Occipital lobe (tissue), 2 donors: ENCODE results near the gene MTHFD2L. TPM values are rescaled to one million over a fixed set of nuclear protein-coding genes. Genes with fewer than 3 reads are reported as not detected.
A peak's percentile ranks its signal among the peaks of the same experiment; 100 is the strongest.
"Not testable (repeated sequence)": the region's sequence is repeated elsewhere in the genome, so short reads cannot be mapped to it uniquely, and the experiment has no call there.

Experiments
- DNase-seq: peaks from one replicate; lab custom pipeline; 2025; lab: John Stamatoyannopoulos, UW
- total RNA-seq: library from RNA; depleted of rRNA; stranded (reverse); fragments of >200 nt; gene quantifications from one replicate; pipeline ENCODE4 v1.2.3, GENCODE V29; 2014

MTHFD2L gene
- total RNA-seq, 1 donor from 2014 or later: 48.0 TPM

DNA sequence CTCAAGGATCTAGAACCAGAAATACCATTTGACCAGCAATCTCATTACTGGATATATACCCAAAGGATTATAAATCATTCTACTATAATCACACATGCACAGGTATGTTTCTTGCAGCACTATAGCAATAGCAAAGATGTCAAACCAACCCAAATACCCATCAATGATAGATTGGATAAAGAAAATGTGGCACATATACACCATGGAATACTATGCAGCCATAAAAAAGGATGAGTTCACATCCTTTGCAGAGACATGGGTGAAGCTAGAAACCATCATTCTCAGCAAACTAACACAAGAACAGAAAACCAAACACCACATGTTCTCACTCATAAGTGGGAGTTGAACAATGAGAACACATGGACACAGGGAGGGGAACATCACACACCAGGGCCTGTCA is 25.7 kb upstream of the MTHFD2L start:
- DNase-seq: not testable (repeated sequence)

GRCh38 chr4:74132944-74133343 is 25.0 kb upstream of the MTHFD2L start:
- no peak for DNase-seq

DNA sequence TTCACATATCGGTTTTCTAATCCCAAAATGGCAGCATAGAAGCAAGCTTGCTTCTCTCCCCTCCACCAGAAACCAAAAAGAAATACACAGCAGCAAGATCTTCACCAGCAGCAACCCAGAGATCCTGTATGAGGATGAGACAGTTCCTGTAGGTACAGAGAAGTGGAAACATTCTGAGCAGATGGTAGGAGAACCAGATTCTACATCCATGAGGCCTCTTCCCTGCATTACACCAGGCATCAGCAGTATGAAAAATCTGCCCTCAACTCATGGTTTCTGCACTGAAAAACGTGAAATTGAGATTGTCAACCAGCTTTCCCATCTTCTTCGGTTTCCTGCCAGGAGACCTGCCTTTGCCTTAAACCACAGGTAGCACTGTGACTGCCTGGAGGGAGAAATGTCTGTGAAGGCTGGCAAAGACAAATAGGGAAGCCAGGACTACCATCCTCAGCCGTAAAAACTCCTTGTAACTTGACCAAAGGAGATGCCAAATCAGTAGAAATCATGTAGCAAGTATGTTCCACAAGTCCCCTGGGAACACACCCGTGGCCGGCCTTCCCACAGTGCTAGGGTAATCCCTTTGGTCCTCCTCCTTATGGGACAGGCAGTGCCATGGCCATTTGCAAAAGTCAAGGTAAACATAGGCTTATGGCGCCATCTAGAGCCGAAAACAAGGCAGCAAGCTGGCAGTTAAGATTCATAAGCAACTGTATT is 24.0 kb upstream of the MTHFD2L start:
- DNase-seq: peak; percentile 64

- no peak for DNase-seq
Observed at GRCh38 chr4:74134500-74134852, 23.4 kb upstream of the MTHFD2L start.

DNA sequence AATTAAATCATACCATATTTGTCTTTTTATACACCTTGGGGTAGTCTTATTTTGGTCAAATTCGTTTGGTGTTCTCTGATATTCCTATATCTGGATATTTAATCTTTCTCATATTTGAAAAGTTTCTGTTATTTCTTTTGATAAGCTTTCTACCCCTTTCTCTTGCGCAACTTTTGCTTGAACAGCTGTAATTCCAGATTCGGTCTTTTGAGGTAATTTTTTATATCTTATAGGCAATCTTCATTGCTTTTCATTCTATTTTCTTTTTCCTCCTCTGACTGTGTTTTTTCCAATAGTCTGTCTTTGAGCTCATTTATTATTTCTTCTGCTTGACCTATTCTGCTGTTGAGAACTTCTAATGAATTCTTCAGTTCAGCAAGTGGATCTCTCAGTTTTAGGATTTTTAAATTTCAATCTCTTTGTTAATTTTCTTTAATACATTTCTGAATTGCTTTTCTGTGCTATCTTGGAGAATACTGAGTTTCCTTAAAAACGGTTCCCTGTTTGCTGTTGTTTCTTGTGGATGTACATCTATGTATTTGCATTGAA is 11.3 kb upstream of the MTHFD2L start:
- no peak for DNase-seq

- no peak for DNase-seq
Observed at GRCh38 chr4:74148205-74148604, 9.7 kb upstream of the MTHFD2L start.

- DNase-seq: no peak
Observed at GRCh38 chr4:74152836-74153235, 5.1 kb upstream of the MTHFD2L start.

DNA sequence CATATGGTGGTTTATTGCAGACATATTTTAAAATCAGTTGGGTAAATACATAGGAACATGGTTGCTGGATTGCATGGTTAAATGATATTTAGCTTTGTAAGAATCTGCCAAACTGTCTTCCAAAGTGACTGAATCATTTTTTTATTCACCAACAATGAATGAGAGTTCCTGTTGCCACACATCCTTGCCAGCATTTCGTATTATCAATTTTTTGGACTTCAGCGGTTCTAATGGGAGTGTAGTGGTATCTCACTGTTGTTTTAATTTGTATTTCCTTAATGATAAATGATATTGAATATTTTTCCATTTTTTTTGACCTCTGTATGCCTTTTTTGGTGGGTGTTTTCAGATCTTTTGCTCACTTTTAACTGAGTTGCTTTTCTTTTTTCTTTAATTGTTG is 1.4 kb upstream of the MTHFD2L start:
- DNase-seq: no peak

DNA sequence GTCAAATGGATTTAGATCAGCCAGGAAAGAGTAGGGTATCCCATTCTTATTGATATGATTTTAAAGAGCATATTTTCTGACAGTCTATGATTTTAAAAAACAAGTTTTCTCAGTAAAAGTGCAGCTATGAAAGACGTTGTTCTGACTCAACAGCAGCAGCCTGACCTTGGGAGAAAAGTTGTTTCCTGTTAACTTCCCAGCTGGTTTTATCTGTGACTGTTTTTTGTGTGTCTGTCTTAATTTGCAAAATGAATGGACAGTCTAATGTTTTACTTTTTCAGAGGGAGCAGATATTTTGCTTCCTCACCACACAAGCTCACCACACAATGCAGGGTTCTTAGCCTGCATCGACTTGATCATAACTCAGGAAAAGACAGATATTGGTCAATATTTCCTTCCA is 764 bp upstream of the MTHFD2L start:
- no peak for DNase-seq

DNA sequence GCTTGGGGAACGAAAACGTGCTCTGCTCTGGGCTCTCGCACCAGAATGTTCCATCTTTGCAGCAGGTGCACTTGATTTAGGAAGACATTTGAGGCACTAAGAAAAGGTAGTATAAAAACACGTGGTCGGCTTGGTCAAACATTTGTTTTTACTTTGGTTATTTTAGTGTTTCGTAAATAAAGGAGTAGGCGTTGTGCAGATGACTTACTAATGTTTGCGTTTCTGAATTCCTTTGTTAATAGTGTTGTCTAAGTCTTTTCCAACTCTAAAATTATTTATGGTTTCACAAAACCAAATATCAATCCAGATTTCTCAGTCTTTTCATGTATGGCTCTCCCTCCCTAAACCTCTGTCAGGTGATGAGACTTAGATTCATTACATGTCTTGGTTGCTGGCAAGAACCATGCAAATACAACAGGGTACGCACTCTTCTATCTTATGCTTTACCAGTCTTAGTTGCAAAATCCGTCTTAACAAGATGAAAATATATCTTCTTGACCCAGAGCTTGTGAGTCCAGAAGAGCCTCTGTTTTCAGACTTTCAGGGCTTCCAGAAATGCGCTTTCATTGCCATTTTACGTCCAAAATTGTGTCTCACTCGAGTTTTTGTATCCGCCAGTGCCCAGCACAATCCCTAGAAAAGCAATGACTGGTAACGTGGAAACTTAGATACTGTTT is 686 bp downstream of the MTHFD2L start:
- DNase-seq: no peak

GRCh38 chr4:74159143-74159709 is 1.3 kb downstream of the MTHFD2L start:
- no peak for DNase-seq

DNA sequence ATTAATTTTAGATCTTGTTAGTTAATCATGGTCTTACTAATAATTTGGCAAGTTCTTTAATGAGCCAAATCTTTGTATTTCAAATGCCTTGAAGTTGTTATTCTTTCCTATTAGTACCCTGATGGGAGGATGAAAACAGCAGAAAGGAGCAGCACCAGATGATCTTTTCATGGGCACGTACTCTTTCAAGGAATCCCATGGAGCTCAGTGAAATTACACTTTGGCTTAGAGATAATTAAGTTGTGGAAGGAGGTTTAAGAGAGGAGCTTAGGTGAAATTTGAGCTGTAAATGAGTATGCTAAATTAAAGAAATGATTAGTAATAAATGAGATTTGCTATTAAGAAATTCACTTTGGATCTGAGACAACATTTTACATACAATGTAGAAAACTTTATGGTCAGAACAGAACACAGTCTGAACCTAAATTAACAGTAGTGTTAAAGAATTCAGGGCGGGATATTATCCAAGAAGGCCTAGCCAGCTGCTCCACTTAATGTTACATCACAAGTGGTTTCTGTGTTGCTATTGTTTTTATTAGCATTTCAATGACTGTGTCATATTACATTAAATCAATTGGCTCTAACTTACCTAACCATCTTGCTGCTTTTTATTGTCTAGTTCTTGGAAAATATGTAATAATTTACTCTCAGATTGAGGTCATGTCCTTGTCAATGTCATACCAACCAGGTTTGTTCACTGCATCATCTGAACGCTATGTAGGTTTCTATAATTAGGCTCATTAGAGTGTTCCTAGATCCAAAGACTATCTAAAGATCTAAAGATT is 3.9 kb downstream of the MTHFD2L start:
- no peak for DNase-seq

DNA sequence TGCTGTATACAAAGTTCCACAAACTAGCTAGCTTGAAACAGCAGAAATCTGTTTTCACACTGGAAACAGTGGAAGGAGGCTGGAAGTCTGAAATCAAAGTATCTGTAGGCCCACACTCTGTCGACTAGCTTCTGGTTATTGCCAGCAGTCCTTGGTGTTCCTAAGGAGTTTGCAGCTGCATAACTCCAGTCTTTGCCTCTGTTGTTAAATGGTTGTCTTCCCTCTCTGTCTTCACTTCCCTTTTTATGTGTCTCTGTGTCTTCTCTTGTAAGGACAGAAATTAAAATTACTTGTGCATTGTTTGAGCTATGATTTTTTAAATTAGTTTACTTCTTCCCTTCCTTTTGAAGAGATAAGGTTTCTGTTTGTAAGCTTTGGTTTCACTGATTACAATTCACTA is 8.2 kb downstream of the MTHFD2L start:
- DNase-seq: no peak

DNA sequence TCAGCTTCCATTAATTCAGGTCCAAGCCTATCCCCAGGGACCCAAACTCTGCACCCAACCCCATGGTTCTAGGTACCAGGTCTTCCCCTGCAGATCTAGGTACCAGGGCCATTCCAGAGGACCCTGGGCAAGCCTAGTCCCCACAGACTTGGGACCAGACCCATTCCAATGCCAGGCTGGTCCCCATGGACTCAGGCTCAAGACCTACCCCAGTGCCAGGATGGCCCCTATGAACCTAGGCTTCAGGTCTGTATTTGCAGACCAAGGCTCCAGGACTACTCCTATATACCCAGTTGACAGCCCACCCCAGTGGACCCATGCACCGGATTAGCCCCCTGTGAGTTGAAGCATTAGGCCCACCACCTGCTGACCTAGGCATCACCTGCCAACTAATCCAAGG is 8.9 kb downstream of the MTHFD2L start:
- DNase-seq: no peak

GRCh38 chr4:74167585-74167984 is 9.7 kb downstream of the MTHFD2L start:
- no peak for DNase-seq

- DNase-seq: no peak
Observed at GRCh38 chr4:74168841-74169240, 10.9 kb downstream of the MTHFD2L start.

- DNase-seq: no peak
Observed at GRCh38 chr4:74173321-74173720, 15.4 kb downstream of the MTHFD2L start.

- no peak for DNase-seq
Observed at GRCh38 chr4:74174421-74174820, 16.5 kb downstream of the MTHFD2L start.

DNA sequence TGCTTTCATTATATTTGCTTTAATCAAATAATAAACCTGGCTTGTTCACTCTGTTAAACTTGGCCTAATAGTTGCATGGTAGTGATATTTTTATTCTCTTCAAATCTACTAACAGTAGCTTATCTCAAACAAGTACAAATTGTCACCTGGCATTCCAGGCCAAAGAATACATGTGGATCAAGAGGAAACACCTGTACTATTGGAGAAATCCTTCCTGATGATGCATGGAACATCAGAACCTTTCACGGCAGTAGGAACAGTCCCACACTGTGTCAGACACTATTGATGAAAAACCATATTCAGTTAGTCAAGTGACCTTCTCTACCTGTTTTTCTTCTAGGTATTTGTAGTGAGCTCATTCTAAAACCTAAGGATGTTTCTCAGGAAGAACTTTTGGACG is 17.0 kb downstream of the MTHFD2L start:
- no peak for DNase-seq

DNA sequence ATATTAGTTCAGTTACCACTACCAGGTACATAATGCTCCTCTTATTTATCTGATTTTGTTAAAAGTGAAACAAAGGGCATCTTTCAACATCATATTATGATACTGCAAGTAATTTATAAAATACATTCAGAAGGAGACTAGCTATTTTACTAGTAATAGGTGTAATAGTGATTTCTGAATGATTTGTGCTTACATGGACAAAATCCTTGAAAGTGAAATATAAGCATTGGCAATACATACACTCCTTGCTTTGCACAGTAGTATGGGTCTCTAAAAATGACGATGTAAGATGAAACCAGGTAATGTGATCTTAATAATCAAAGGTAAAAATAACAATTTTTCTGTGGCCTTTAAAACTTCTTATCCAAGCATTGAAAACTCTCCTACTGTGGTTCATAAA is 17.5 kb downstream of the MTHFD2L start:
- DNase-seq: no peak

GRCh38 chr4:74178798-74179197 is 20.9 kb downstream of the MTHFD2L start:
- DNase-seq: no peak

DNA sequence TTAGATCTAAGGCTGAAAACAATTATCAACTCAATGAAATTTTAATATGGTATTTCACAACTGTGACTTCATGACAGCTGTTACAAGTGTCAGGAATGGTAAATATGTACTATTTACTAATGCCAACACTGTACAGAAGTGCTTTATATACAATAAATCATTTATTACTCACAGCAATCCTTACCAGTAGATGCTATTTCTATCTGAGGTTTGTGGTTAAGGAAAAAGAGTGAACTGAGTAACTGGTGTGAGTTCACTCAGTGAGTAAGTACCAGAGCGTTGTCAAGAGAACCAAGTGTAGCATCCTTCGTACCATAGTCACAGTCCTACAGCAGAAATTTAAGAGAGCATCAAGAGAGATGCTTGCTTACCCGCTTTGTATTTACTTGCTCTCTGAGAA is 23.3 kb downstream of the MTHFD2L start:
- DNase-seq: no peak
